NCI-H748 (cell line): ENCODE results near the gene PRR5L.

Source experiments
- DNase-seq: peaks from one replicate; lab custom pipeline; 2025; ENCODE audit not compliant: unreplicated experiment; lab: John Stamatoyannopoulos, UW

Gene PRR5L, protein sequence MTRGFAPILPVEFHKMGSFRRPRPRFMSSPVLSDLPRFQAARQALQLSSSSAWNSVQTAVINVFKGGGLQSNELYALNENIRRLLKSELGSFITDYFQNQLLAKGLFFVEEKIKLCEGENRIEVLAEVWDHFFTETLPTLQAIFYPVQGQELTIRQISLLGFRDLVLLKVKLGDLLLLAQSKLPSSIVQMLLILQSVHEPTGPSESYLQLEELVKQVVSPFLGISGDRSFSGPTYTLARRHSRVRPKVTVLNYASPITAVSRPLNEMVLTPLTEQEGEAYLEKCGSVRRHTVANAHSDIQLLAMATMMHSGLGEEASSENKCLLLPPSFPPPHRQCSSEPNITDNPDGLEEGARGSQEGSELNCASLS

DNA sequence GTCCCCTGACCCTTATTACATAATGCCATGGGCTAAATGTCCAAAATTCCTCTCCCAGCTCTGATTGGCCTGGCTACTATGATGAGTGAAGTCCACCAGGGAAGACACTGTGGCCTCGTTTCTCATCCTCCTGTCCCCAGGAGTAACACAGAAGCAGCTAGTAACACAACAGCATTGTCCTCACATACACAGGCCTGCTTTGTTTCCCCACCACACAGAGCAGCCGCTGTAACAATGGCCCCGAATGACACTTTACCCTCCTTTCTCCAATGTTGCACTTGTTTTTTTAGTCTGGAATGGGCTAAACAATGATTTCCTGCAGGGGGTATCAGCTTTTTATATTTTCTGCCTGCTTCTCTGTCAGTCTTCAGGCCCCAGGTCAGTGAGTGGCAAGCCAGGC is at the start of gene PRR5L:
TSS of gene PRR5L (plus strand) at position 363 of the 400 bp plus-strand sequence. CDS start 104,834 bp downstream, outside the sequence.
- no peak for DNase-seq

DNA sequence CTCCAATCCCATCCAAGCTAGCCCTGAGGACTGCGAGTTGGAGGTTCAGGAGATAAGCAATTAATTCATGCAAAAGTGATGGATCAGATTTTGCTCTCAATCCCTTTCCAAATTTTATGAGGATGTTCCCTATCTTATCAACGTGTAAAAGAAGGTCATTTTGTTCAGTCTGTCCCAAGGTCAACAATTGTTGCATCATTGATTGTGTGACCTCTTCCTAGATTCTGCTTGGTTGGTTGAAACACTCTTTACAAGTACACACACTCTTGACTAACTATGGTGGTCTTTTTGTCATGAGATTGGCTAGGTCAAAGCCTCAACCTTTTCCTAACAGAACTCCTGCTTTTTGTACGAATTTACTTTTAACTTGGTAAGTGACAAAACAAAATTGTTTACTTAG is 48.6 kb upstream of the PRR5L start:
- no peak for DNase-seq

DNA sequence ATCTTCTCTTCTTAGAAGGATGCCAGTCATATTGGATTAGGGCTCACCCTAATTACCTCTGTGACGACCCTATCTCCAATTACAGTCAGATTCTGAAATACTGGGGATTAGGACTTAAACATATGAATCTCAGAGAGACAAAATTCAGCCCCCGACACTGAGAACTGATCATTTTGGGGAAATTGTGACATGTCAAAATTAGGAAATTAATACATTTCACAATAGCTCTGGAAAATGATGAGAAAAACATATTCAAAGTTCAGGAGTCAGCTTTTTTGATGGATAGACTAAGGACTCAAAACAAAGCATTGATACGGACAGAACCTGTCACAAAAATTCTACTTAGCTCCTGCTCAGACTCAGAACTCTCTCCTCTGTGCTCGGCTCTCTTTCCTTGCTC is 47.7 kb upstream of the PRR5L start:
- DNase-seq, result no peak

DNA sequence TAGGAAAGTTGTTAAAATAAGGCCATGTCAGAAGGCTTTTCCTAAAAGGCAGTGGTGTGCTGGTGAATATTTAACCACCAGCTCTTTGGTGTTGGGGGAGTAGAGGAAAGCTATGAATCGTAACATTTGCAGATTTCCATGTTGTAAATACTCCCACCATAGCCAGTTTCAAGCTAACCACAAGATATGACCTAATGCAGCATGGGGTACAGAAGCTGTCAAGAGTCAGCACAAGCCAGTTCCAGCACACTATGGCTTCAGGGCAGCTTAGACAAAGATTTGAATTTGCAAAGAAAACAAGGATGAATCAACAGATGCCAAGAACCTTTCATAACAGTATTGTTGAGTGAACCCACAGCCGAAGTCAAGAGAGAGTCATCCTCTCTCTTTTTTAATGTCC is 46.8 kb upstream of the PRR5L start:
- no peak for DNase-seq

DNA sequence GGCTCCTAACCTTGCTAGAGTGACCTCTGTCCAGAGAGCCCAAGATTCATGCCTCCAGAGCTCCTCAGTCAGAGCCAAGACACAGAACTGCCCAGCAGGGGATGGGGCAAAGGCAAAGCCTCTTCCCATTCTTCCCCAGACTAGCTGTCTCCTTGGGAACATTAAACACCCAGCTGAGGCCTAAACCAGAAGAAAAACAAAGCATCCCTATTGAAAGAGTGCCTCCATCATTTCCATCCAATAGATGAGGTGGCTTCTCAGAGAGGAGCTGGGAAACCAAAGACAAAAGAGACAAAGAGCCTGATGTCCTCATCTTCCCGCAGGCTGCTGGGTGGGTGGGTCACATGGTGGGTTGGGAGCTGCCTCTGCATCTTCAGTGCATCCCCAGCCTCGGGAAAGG is 44.3 kb upstream of the PRR5L start:
- no peak for DNase-seq

DNA sequence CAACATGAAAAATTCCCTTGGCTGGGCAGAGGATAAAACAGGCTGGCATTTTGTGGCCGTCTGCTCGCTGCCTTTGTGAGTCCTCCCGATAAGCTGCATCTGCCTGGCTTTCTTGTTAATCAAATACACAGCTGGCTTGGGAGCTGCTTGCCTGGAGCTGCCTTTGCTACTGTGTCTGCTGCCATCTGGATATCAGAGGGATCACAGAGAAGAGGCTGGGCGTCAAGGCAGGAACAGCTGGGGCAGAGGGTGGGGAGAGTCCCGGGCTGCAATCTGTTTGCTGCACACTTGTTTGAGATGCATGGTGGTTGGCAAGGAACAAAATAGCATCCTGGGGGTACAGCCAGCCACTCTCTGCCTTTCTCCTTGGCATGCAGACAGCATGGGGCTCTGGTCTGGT is 42.9 kb upstream of the PRR5L start:
- DNase-seq, result no peak

DNA sequence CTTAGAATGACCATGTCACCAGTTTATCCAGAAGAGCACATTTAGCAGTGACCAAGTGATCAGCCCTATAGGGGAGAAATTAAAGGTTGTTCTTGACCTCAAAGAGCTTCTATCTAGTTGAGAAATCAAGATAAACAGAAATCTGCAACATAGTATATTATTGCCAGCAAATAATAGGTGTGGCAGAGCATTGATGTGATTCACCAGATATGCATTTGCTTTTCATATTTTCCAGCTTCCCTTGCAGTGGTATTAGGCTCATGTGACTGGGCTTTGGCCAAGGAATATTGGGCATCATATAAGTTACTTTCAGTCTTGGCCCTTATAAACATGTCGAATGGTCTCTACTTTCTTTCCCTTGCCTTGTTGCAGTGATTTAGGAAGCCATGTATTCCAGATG is 41.4 kb upstream of the PRR5L start:
- DNase-seq, result no peak

DNA sequence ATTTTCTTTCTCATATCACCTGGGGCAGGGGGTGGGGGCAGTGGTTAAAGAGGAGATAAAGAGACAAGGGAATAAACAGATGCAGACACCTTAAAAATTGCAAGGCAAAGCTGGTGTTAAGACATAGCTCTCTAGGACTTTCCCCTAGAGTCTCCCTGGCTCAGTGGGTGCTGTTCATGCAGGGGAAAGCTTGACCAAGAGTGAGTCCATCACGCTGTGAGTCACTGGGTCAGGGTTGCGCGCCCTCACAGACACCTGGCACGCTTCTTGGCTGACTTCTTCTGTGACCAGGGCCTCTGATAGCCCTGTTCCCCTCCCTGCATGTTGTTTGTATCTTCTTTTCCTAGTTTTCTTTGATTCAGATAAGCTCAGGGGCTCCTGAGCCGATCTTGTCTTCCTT is 38.7 kb upstream of the PRR5L start:
- no peak for DNase-seq

DNA sequence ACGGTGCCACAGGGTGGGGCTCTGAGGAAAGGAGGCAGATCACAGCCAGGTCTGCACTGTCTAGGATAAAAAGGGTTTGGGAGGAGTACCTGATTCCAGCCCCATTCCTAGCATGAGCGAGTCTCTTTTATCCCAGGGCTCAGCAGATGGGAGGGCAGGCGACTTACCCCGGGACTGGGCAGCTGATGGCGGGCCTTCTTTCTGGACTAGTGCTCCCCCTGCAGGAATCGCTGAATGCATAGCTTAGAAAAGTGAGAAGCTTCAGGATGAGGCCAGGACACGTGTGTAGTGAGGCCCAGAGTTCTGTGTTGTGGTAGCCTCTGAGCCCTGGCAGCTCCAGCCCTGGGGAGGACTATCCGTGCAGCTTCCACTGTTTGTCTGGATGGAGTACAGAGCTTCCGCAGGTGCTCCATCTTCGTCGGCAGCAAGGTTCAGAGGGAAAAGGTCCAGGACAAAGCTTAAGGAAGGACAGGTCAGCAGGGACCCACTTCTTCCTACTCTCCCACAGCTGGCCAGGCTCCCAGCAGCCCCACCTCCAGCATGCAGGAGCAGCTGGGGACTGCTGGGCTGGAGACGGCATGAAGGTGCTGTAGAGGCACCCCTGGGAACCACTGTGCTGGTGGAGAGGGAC is 37.2 kb upstream of the PRR5L start:
- peak; percentile 72 for DNase-seq

DNA sequence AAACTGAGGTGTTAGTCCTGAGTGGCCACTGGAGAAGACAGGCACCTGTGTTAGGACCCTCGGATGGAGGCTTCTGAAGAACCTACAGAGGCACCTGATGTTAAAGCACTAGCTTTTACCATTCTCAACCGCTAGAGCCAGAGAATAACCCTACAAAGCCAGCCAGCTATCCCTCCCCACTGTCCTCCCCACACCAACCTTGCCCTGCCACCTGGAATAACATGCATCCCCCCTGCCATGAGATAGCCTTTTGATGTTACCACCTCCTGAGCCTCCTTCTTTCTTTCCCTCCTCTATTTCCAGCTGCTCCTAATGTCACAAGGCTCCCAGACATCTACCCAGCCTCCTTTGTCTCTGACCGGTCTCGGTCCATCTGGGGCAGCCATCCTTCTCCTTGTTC is 35.0 kb upstream of the PRR5L start:
- DNase-seq, result no peak

DNA sequence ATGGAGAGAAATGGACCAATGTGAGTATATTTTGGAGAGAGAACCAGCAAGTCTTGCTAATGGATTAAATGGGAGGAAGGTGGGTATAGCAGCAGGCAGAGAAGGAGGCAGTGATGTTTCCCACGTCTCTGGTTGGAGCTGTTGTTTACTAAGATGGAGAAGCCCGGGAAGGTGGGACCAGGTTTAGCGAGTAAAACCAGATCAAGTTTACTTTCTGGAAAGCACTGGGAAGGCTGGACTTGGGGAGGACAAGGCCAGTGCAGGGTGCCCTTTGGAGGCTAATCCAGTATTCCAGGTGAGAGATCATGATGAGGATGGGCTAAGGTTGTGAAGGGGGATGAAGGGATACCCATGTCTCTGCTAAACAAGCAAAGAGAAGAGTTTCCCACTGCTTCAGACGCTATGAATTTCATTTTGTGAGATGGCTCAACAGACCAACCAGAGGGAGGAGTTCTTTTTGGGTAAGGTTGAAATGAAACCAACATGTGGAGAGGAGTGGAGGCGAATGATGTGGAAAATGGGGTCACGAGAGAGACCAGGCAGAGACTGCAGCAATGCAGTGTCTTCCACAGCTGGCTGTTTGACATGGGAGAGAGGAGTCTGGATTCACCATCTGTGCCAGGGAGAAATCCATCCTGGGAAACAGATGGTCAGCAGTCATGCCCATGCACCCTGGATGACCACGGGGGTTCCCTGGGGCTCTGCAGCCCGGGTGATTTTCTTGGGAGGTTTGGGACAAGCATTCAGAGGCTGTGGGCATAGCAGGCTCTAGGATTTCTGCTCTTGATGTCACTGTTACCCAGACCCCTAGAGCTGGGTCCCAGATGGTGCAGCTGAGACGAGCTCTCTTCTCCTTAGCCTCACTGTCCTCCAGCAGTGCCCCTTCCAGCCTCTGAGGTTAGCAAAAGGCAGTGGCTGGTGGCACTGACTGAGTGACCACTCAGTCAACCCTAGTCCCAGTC is 31.8 kb upstream of the PRR5L start:
- DNase-seq, result no peak

DNA sequence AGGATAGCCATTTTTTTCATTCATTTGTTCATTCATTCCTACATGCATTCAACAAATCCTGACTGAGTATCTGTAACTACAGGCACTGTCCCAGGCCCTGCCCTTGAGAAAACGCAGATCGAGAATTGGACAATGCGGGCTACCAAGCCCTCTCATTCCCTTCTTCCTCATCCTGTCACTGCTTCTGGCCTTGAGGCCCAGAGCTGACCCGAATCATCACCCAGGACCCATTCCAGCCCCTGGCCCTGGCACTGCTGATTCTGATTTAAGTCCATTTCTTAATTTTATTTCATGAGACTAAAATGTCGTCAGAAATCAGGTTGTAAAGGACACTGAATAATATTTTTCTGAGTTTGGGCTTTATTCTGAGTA is 31.1 kb upstream of the PRR5L start:
- DNase-seq, result no peak

DNA sequence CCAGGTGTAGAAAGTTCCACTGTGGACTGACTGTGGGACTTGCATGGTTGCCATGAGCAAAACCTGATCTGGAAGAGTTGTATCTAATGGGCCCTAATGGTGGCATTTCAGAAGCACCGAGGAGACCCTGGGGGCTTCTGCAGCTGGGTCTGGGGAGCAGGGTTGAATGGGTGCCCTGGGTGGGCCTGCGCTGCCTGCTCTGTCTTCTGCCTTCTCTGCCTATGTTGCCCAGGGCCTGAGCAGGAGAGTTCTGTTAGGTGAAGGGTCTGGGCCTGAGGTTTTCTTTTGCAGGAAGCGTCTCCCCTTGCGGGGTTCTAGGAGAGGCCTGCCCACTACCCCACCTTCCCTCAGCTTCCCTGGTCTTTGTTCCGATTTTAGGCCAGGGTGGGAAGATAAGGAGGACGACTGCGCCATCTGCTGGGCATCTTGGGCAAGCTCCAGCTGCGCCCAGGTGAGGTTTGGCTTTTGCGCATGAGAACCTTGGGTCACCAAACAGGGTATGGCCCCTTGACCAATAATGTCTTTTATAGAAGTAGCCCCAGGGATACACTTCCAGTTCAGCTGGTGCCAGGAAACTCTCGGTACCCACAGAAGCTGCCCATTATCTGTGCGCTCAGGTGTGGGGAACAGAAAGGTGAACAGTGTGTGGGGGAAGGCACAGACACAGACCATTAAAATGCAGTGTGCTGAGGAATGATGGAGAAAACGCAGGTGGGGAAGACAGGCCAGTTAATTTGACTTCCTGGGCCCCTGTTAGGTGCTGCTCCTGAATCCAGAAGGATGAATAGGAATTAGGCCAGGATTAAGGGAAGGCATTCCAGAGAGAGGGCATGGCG is 30.1 kb upstream of the PRR5L start:
- peak; percentile 74 for DNase-seq

DNA sequence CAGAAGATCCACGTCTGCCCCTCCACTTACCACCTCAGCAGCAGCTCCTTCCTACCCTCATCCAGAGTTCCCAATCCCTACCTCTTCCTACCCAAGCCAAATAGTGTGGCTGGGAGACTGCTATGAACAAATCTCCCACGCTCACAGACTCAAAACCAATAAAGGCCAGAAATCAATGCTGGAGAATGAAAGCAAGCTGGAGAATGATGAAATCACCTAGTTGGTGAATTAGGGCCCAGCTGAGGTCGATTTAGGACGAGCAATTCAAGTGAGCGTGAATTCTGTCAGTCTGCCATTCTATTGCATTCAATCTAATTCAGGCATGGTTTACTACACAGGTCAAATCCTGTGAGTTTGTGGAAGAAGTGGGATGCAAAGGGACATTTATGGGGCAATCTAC is 29.3 kb upstream of the PRR5L start:
- no peak for DNase-seq

DNA sequence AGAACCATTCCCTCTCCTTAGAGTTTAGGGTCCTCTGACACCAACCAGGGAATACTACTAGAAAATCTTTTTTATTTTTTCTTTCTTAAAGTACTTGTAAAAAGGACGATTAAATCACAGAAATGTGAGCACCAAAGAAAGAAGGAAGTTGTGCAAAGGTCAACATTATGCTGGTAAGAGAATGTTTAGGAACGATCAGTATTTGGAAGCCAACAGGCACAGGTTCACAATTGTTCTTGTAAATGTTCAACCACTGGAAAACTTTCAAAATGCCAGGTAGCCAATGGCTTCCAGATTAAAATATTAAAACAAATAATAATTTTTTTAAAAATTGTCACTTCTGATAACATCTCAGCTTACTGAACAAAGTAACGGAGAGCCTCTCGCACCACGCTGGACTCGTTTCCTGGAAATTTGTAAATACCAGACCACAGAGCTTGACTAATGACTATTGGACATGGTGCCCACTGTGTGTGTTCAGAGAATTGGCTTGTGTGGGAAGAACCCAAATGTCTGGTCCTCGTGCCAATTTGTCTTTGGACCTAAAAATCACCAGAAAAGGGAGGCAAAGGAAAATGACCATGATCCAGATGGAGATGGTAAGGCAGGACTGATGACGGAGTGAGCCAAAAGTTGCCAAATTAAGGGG is 27.6 kb upstream of the PRR5L start:
- no peak for DNase-seq

DNA sequence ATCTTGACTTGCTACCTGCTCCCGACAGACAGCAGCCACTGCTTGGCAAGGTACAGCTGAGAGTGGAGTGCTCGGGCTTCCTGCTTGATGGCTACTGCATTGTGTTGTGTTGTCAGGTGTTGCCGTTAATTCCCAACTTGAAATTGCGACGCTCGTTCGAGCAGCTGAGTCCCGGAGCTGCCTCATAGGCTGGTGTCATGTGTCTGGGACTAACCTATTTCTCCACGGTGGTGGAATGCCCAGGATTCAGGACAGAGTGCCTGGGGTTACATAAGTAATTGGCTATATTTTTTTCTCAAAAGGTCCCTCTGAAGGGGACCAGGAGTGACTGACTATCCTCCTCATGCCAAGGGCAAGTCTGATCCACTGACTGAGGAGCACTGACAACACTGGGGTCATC is 25.4 kb upstream of the PRR5L start:
- DNase-seq, result no peak

DNA sequence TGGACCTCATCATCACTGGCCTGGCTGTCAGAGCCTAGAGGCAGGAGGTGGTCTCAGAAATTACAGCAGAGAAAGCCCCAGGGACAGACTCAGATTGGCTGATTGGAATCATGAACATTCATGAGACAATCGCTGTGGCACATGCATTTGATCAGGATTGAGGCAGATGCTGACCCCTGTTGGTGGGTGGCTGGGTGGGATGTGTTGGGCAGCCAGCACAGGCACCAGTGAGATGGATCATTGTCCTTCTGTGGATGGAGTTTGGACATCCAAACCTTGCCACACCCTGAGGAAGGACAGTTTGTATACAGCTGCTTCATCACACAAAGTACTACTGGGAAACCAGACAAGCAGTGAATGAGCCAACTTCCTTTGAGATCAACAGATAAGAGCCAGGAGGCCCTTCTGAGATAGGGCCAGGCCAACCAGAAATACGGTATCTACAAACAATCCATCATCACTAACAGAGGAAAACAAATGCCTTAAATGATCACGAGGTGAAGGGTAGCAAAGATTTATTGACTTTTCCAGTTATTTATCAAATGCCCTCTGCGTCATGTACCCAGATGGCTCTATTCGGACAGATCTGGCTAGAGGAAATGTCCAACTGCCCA is 24.2 kb upstream of the PRR5L start:
- no peak for DNase-seq

DNA sequence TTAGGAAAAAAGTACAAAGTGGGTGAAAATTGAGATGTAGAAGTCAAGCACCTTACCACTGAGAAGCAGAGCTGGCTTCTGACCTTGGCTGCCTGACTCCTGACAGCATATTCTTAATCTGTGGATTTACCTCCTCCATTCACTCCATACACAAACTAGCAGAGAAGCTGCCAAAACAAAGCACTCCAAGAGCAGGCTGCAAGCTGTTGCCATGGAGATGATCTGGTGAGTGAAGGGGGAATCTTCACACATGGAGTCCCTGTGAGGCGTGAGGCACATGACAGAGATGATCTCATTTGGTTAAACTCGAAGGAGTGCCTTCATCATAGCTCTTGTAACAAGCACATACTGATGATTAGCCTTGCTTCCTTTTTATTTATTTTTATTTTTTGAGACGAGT is 23.0 kb upstream of the PRR5L start:
- DNase-seq, result peak; percentile 82

DNA sequence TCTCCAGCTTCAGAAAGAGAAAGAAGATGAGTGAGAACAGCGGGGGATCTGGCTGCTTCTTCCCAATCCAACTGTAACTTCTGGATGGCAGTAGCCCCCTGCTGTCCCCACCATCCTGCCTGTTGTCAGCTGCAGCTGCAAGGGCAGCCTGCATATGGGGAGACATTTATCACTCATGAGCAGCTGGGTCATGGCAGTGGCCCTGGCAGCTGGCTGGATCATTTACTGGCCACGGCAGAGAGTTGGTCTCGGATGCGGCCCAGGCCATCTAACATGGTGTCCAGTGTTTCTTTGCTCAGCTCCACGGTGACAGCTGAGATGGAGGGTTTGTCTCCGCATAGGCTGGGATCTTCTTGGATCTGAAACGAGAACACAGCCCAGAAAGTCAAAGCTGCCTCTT is 21.7 kb upstream of the PRR5L start:
- DNase-seq, result no peak
